Neural cell (in vitro differentiated cells): ENCODE results near the gene RNF181. TPM values are rescaled to one million over a fixed set of nuclear protein-coding genes. Genes with fewer than 3 reads are reported as not detected.

ENCODE experiments used
- H2AFZ ChIP-seq: fragments of 200-600, 300-800 bp; sonication (generic), shearing (Covaris generic); 2 replicates; pipeline ENCODE4 v1.6.0; 2014; ENCODE audit warnings: low read depth, mild to moderate bottlenecking, antibody characterized with exemption, low read length, moderate library complexity
- H3F3A ChIP-seq: fragments of 200-600 bp; shearing (Covaris generic); 2 replicates; pipeline ENCODE4 v1.6.1; 2016; ENCODE audit warnings: mild to moderate bottlenecking, moderate library complexity, mixed read lengths, antibody characterized with exemption, low read length; ENCODE audit not compliant: insufficient read depth, poor library complexity, severe bottlenecking
- H3K27ac ChIP-seq: fragments of 200-600, 300-800 bp; sonication (generic), shearing (Covaris generic); 2 replicates; pipeline ENCODE4 v1.5.1; 2014; ENCODE audit warnings: mild to moderate bottlenecking, low read length, moderate library complexity
- H3K27me3 ChIP-seq: fragments of 300-800, 200-600 bp; sonication (generic), shearing (Covaris generic); 2 replicates; pipeline ENCODE4 v1.6.0; 2014; ENCODE audit warnings: mild to moderate bottlenecking, low read depth, low read length, moderate library complexity; ENCODE audit not compliant: insufficient read depth
- H3K36me3 ChIP-seq: fragments of 300-800, 200-600 bp; sonication (generic), shearing (Covaris generic); 2 replicates; pipeline ENCODE4 v1.5.1; 2014; ENCODE audit warnings: mild to moderate bottlenecking, antibody characterized with exemption, low read length, moderate library complexity; ENCODE audit not compliant: insufficient read depth
- H3K4me2 ChIP-seq: fragments of 300-800, 200-600 bp; sonication (generic), shearing (Covaris generic); 2 replicates; pipeline ENCODE4 v1.6.0; 2014; ENCODE audit warnings: mild to moderate bottlenecking, low read length
- H3K4me3 ChIP-seq: fragments of 300-800, 200-600 bp; sonication (generic), shearing (Covaris generic); 2 replicates; pipeline ENCODE4 v1.5.1; 2014; ENCODE audit warnings: mild to moderate bottlenecking, low read length, moderate library complexity
- H3K79me2 ChIP-seq: fragments of 200-600 bp; shearing (Covaris generic); replicated peaks from 2 replicates; pipeline ENCODE4 v1.6.0; 2014; ENCODE audit warnings: mild to moderate bottlenecking, low read length, moderate library complexity; ENCODE audit not compliant: insufficient read depth
- H3K9ac ChIP-seq: fragments of 300-800, 200-600 bp; sonication (generic), shearing (Covaris generic); 2 replicates; pipeline ENCODE4 v1.6.1; 2016; ENCODE audit warnings: mild to moderate bottlenecking, low read length, mixed read lengths
- H3K9me2 ChIP-seq: fragments of 200-600 bp; shearing (Covaris generic); 2 replicates; pipeline ENCODE4 v1.6.1; 2016; ENCODE audit warnings: mild to moderate bottlenecking, low read length, mixed read lengths; ENCODE audit not compliant: insufficient read depth
- H3K9me3 ChIP-seq: fragments of 200-600, 300-800 bp; sonication (generic), shearing (Covaris generic); 2 replicates; pipeline ENCODE4 v1.6.1; 2016; ENCODE audit warnings: mild to moderate bottlenecking, mixed run types, low read length, moderate library complexity, mixed read lengths
- H4K20me1 ChIP-seq: fragments of 200-600 bp; shearing (Covaris generic); 2 replicates; pipeline ENCODE4 v1.6.1; 2016; ENCODE audit warnings: mild to moderate bottlenecking, mixed run types; ENCODE audit not compliant: insufficient read depth
- CTCF ChIP-seq: fragments of 450-650 bp; IDR thresholded peaks from 2 replicates; pipeline ENCODE4 v1.5.1; 2014; ENCODE audit warnings: antibody characterized with exemption, mild to moderate bottlenecking, moderate library complexity; ENCODE audit not compliant: poor library complexity, severe bottlenecking
- EP300 ChIP-seq: fragments of 450-650 bp; conservative IDR thresholded peaks from 2 replicates; pipeline ENCODE4 v1.6.1; 2014; ENCODE audit warnings: antibody characterized with exemption, mild to moderate bottlenecking, moderate library complexity; ENCODE audit not compliant: poor library complexity, severe bottlenecking
- EZH2 ChIP-seq: fragments of 200-600, 300-800 bp; shearing (Covaris generic), sonication (generic); IDR thresholded peaks from 2 replicates; pipeline ENCODE4 v1.6.1; 2014; ENCODE audit warnings: antibody characterized with exemption, low read length, borderline replicate concordance, mild to moderate bottlenecking; ENCODE audit not compliant: insufficient read depth, poor library complexity, severe bottlenecking
- MXI1 ChIP-seq: fragments of 450-650 bp; conservative IDR thresholded peaks from 2 replicates; pipeline ENCODE4 v1.6.1; 2014; ENCODE audit warnings: antibody characterized with exemption, mild to moderate bottlenecking; ENCODE audit not compliant: poor library complexity, severe bottlenecking
- POLR2AphosphoS5 ChIP-seq: IDR thresholded peaks from 2 replicates; pipeline ENCODE4 v1.6.1; 2012
- RAD21 ChIP-seq: fragments of 450-650 bp; conservative IDR thresholded peaks from 2 replicates; pipeline ENCODE4 v1.6.1; 2014; ENCODE audit warnings: antibody characterized with exemption, mild to moderate bottlenecking, moderate library complexity
- SMC3 ChIP-seq: fragments of 450-650 bp; conservative IDR thresholded peaks from 2 replicates; pipeline ENCODE4 v1.6.1; 2014; ENCODE audit warnings: antibody characterized with exemption, mild to moderate bottlenecking, moderate library complexity; ENCODE audit not compliant: poor library complexity
- TAF1 ChIP-seq: IDR thresholded peaks from 2 replicates; pipeline ENCODE4 v1.6.1; 2012; ENCODE audit warnings: low read depth
- polyA plus RNA-seq: library from polyadenylated mRNA; depleted of rRNA; stranded (reverse); fragments of >200 nt; gene quantifications from 2 replicates; pipeline ENCODE4 v1.2.3, GENCODE V29; 2014
- TF ChIP-seq, protein P1 (sequence below): IDR thresholded peaks from 2 replicates; pipeline ENCODE4 v1.6.1; 2012; ENCODE audit warnings: borderline replicate concordance

Gene RNF181
- polyA plus RNA-seq, 1 donor from 2014 or later: 330 TPM

DNA sequence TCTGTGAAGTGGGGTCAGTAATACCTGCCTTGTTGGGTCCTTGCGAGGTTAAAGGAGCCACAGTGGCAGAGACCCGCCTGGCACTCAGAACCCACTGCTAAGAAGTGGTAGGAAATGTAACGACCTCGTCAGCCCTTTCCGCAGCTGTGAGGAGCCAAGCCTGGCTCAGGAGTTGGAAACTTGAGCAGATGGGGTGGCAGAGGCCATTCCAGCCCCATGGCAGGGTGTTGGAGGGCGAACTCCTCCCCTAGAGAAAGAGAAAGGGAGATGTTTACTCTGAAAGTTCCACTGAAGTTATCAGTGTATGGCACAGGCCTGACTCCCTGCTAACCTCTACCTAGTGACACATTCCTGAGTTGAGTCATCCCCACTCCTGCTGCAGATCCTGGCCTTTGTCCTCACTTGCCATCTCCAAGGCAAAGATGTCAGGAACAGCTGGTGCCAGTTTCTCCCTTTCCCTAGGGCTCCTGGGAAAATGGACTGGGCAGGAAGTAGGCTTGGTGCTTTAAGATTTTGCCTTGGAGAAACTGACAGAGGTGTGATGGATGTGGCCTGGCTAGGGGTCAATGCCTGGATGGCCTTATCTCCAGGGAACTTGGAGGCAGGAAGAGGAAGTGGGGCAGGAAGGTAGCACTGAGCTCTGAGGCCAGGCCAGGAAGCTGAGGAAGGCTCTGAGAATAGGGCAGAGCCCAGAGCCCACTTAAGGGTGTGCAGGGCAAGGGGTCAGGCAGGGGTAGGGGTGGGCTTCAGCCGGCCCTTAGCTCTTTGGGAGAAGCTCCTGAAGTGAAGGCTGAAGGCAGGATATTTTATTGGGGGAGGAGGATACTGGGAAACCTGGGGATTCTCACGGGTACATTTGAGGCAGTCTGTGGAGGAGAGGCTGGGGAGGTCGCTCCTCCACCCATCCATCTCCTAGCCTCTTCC is 10.4 kb upstream of the RNF181 start:
- peaks cover 42% of the 10 kb centered on the region for H3K27me3 ChIP-seq
- no peak overlapping the region for H3K9ac ChIP-seq
- no peaks in the 10 kb centered on the region for H4K20me1 ChIP-seq
- no peaks in the 10 kb centered on the region for H3F3A ChIP-seq
- H3K4me3 ChIP-seq: no peak overlapping the region
- H3K9me3 ChIP-seq: no peaks in the 10 kb centered on the region
- H3K4me2 ChIP-seq: no peak overlapping the region
- H3K36me3 ChIP-seq: no peaks in the 10 kb centered on the region
- no peak overlapping the region for H3K27ac ChIP-seq
- no peaks in the 10 kb centered on the region for H3K9me2 ChIP-seq
- H3K79me2 ChIP-seq: no peaks in the 10 kb centered on the region
- no peak overlapping the region for H2AFZ ChIP-seq
- TF ChIP-seq EZH2: no peak
- TF ChIP-seq POLR2AphosphoS5: no peak
- no peak for TF ChIP-seq SMC3
- no peak for TF ChIP-seq TAF1
- no peak for TF ChIP-seq EP300
- TF ChIP-seq, protein P1, sequence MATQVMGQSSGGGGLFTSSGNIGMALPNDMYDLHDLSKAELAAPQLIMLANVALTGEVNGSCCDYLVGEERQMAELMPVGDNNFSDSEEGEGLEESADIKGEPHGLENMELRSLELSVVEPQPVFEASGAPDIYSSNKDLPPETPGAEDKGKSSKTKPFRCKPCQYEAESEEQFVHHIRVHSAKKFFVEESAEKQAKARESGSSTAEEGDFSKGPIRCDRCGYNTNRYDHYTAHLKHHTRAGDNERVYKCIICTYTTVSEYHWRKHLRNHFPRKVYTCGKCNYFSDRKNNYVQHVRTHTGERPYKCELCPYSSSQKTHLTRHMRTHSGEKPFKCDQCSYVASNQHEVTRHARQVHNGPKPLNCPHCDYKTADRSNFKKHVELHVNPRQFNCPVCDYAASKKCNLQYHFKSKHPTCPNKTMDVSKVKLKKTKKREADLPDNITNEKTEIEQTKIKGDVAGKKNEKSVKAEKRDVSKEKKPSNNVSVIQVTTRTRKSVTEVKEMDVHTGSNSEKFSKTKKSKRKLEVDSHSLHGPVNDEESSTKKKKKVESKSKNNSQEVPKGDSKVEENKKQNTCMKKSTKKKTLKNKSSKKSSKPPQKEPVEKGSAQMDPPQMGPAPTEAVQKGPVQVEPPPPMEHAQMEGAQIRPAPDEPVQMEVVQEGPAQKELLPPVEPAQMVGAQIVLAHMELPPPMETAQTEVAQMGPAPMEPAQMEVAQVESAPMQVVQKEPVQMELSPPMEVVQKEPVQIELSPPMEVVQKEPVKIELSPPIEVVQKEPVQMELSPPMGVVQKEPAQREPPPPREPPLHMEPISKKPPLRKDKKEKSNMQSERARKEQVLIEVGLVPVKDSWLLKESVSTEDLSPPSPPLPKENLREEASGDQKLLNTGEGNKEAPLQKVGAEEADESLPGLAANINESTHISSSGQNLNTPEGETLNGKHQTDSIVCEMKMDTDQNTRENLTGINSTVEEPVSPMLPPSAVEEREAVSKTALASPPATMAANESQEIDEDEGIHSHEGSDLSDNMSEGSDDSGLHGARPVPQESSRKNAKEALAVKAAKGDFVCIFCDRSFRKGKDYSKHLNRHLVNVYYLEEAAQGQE: no peak
- no peak for TF ChIP-seq RAD21
- no peak for TF ChIP-seq MXI1
- TF ChIP-seq CTCF: no peak

GRCh38 chr2:85585781-85586105 is 9.8 kb upstream of the RNF181 start:
- H3K4me3 ChIP-seq: no peak overlapping the region
- no peaks in the 10 kb centered on the region for H3K9me2 ChIP-seq
- H2AFZ ChIP-seq: no peak overlapping the region
- H3K9ac ChIP-seq: no peak overlapping the region
- H4K20me1 ChIP-seq: no peaks in the 10 kb centered on the region
- H3K4me2 ChIP-seq: no peak overlapping the region
- H3K27ac ChIP-seq: no peak overlapping the region
- H3K9me3 ChIP-seq: no peaks in the 10 kb centered on the region
- no peaks in the 10 kb centered on the region for H3K79me2 ChIP-seq
- H3K36me3 ChIP-seq: no peaks in the 10 kb centered on the region
- peaks cover 42% of the 10 kb centered on the region for H3K27me3 ChIP-seq
- H3F3A ChIP-seq: no peaks in the 10 kb centered on the region
- TF ChIP-seq CTCF (no peak), EZH2 (no peak), TAF1 (no peak)
